SK-N-SH (cell line): Measurements from ENCODE around the gene LAMB1. TPM values are rescaled to one million over a fixed set of nuclear protein-coding genes. Genes with fewer than 3 reads are reported as not detected.

Experiments used
- CTCF ChIA-PET: fragments of 300-600, 350-600 bp; formaldehyde crosslinking; extraction: SDS; loops from one replicate; lab custom pipeline; 2021; lab: Yijun Ruan, JAX
- POLR2A ChIA-PET: fragments of 350-600 bp; sonication (Branson Sonifier 250); formaldehyde crosslinking; extraction: SDS; loops from one replicate; lab custom pipeline; 2020; ENCODE audit warnings: antibody characterized with exemption, inconsistent platforms; lab: Yijun Ruan, JAX
- DNase-seq: peaks from one replicate; pipeline ENCODE4 v3.0.0; 2012
- H2AFZ ChIP-seq: fragments of 200-600 bp; sonication (generic); 2 replicates; pipeline ENCODE4 v1.8.1; 2016; ENCODE audit warnings: antibody characterized with exemption, mild to moderate bottlenecking, low read depth
- H3F3A ChIP-seq: fragments of 200-600 bp; sonication (generic); replicated peaks from 2 replicates; pipeline ENCODE3; 2016; ENCODE audit warnings: antibody characterized with exemption, mild to moderate bottlenecking; ENCODE audit not compliant: insufficient read depth
- H3K27ac ChIP-seq, 2 experiments: fragments of 200-500 bp in 1 of 2; fragments of 200-600 bp in 1 of 2; sonication (Bioruptor generic) in 1 of 2; sonication (generic), shearing (Covaris generic) in 1 of 2; 2 replicates each; pipeline versions ENCODE4 v1.5.1 to v1.6.1; 2014 to 2016; ENCODE audit warnings: low read depth in 2 of 2, inconsistent platforms in 1 of 2, low read length in 1 of 2, mild to moderate bottlenecking in 1 of 2, mixed read lengths in 1 of 2
- H3K27me3 ChIP-seq: fragments of 200-600 bp; sonication (generic), shearing (Covaris generic); 2 replicates; pipeline ENCODE4 v1.6.1; 2016; ENCODE audit warnings: mixed run types; ENCODE audit not compliant: insufficient read depth
- H3K36me3 ChIP-seq, 2 experiments: fragments of 200-500 bp in 1 of 2; fragments of 200-600 bp in 1 of 2; sonication (Bioruptor generic) in 1 of 2; sonication (generic) in 1 of 2; replicated peaks in 1 of 2; 2 replicates each; pipeline versions ENCODE3 to v1.5.1; 2014 to 2016; ENCODE audit warnings: low read length in 1 of 2, mild to moderate bottlenecking in 1 of 2; ENCODE audit not compliant: insufficient read depth in 2 of 2, control insufficient read depth in 1 of 2
- H3K4me1 ChIP-seq, 2 experiments: fragments of 200-500 bp in 1 of 2; fragments of 200-600 bp in 1 of 2; sonication (Bioruptor generic) in 1 of 2; sonication (generic), shearing (Covaris generic) in 1 of 2; 2 replicates each; pipeline versions ENCODE4 v1.5.1 to v1.6.1; 2014 to 2016; ENCODE audit warnings: low read depth in 1 of 2, low read length in 1 of 2, mixed run types in 1 of 2; ENCODE audit not compliant: insufficient read depth in 2 of 2, control insufficient read depth in 1 of 2
- H3K4me2 ChIP-seq: fragments of 200-600 bp; sonication (generic), shearing (Covaris generic); 2 replicates; pipeline ENCODE4 v1.6.1; 2017; ENCODE audit warnings: mixed run types
- H3K4me3 ChIP-seq, 2 experiments: fragments of 200-500 bp in 1 of 2; fragments of 200-600 bp in 1 of 2; sonication (Bioruptor generic) in 1 of 2; sonication (generic), shearing (Covaris generic) in 1 of 2; 2 replicates each; pipeline versions ENCODE4 v1.5.1 to v1.8.1; 2014 to 2016; ENCODE audit warnings: low read depth in 2 of 2, inconsistent platforms in 1 of 2, low read length in 1 of 2, mild to moderate bottlenecking in 1 of 2, mixed read lengths in 1 of 2, moderate library complexity in 1 of 2
- H3K79me2 ChIP-seq: fragments of 200-600 bp; sonication (generic); 2 replicates; pipeline ENCODE4 v1.8.1; 2017; ENCODE audit warnings: mild to moderate bottlenecking; ENCODE audit not compliant: insufficient read depth
- H3K9ac ChIP-seq: fragments of 200-600 bp; sonication (generic); 2 replicates; pipeline ENCODE4 v1.6.1; 2017; ENCODE audit warnings: mixed run types
- H3K9me2 ChIP-seq: fragments of 200-600 bp; sonication (generic); 2 replicates; pipeline ENCODE4 v1.6.1; 2017; ENCODE audit warnings: mixed run types
- H3K9me3 ChIP-seq: fragments of 200-600 bp; sonication (generic); 2 replicates; pipeline ENCODE4 v1.6.1; 2017; ENCODE audit warnings: mixed run types, mild to moderate bottlenecking, moderate library complexity
- H4K20me1 ChIP-seq: fragments of 200-600 bp; sonication (generic); 2 replicates; pipeline ENCODE4 v1.6.1; 2017; ENCODE audit warnings: mild to moderate bottlenecking, mixed run types; ENCODE audit not compliant: insufficient read depth
- CHD2 ChIP-seq: fragments of 150-350 bp; IDR thresholded peaks from 2 replicates; pipeline ENCODE4 v1.6.1; 2018; ENCODE audit warnings: low read length; ENCODE audit not compliant: partially characterized antibody
- ELF1 ChIP-seq: IDR thresholded peaks from 2 replicates; pipeline ENCODE4 v1.4.0; 2012
- EP300 ChIP-seq, 2 experiments: IDR thresholded peaks; 2 replicates each; pipeline versions ENCODE4 v1.4.0 to v1.6.1; 2012; ENCODE audit warnings: borderline replicate concordance in 1 of 2, low read depth in 1 of 2, low read length in 1 of 2
- FOXJ3 ChIP-seq: sonication (generic); formaldehyde crosslinking; IDR thresholded peaks from 2 replicates; pipeline ENCODE4 v1.5.1; 2020; ENCODE audit warnings: mild to moderate bottlenecking, missing genetic modification reagents
- GABPA ChIP-seq: IDR thresholded peaks from 2 replicates; pipeline ENCODE4 v1.4.0; 2012; ENCODE audit warnings: low read depth, mild to moderate bottlenecking
- GATA2 ChIP-seq: sonication (generic); formaldehyde crosslinking; IDR thresholded peaks from 2 replicates; pipeline ENCODE4 v1.5.0; 2020; ENCODE audit warnings: mild to moderate bottlenecking, missing genetic modification reagents
- IRF3 ChIP-seq: fragments of 150-350 bp; IDR thresholded peaks from 2 replicates; pipeline ENCODE4 v1.6.1; 2016; ENCODE audit warnings: mild to moderate bottlenecking, low read depth, low read length
- JUND ChIP-seq: IDR thresholded peaks from 2 replicates; pipeline ENCODE4 v1.4.0; 2012
- NFIC ChIP-seq: IDR thresholded peaks from 2 replicates; pipeline ENCODE4 v1.4.0; 2012; ENCODE audit warnings: borderline replicate concordance
- NRF1 ChIP-seq: IDR thresholded peaks from 2 replicates; pipeline ENCODE4 v1.6.1; 2012; ENCODE audit warnings: low read depth, mild to moderate bottlenecking, low read length
- PBX3 ChIP-seq: IDR thresholded peaks from 2 replicates; pipeline ENCODE4; 2012
- POLR2AphosphoS5 ChIP-seq: IDR thresholded peaks from 2 replicates; pipeline ENCODE4 v1.6.1; 2012; ENCODE audit warnings: low read depth, low read length
- RAD21 ChIP-seq: IDR thresholded peaks from 2 replicates; pipeline ENCODE4 v1.6.1; 2012; ENCODE audit warnings: mild to moderate bottlenecking, low read length
- RCOR1 ChIP-seq: fragments of 150-350 bp; IDR thresholded peaks from 2 replicates; pipeline ENCODE4 v1.6.1; 2017; ENCODE audit warnings: antibody characterized with exemption, low read length
- RFX5 ChIP-seq: IDR thresholded peaks from 2 replicates; pipeline ENCODE4 v1.6.1; 2012; ENCODE audit warnings: mild to moderate bottlenecking, improper control_type of control experiment, low read length
- SIN3A ChIP-seq: IDR thresholded peaks from 2 replicates; pipeline ENCODE4 v1.6.1; 2012; ENCODE audit warnings: low read depth, mild to moderate bottlenecking, low read length, moderate library complexity, borderline replicate concordance
- WGBS: methylation state at CpG from one replicate; pipeline ENCODE4 v1.1.6; 2017; ENCODE audit warnings: low lambda C conversion rate; 5-methylcytosine and 5-hydroxymethylcytosine counted together
- polyA plus RNA-seq, 3 experiments: library from polyadenylated mRNA; depleted of rRNA; stranded (reverse); fragments of >200 nt; gene quantifications; 2 replicates each; pipeline ENCODE4 v1.2.3, GENCODE V29; 2012
- TF ChIP-seq, protein P1 (sequence below): IDR thresholded peaks from 2 replicates; pipeline ENCODE4 v1.6.1; 2012; ENCODE audit warnings: mild to moderate bottlenecking, low read depth, low read length, moderate library complexity
- TF ChIP-seq, protein P2 (sequence below): IDR thresholded peaks from 2 replicates; pipeline ENCODE4 v1.4.0; 2012; ENCODE audit warnings: low read depth, borderline replicate concordance

The LAMB1 gene
- polyA plus RNA-seq, 1 of the 3 experiments (the other 2 are of a cell fraction): 435 TPM

- Histone ChIP-seq H4K20me1 (no peaks in the 10 kb centered on the region), H3K27ac (peak overlapping the region; percentile 94 to 98), H3K4me1 (peaks cover 44 to 60% of the 10 kb centered on the region in 2 experiments), H3K27me3 (no peaks in the 10 kb centered on the region), H2AFZ (no peak overlapping the region), H3K9ac (no peak overlapping the region), H3K4me2 (peak overlapping the region; percentile 49; the same call in 1 of the 2 replicates), H3K9me2 (no peaks in the 10 kb centered on the region), H3K9me3 (no peaks in the 10 kb centered on the region), H3F3A (peaks cover 78% of the 10 kb centered on the region), H3K4me3 (no peak overlapping the region), H3K79me2 (peaks cover 40% of the 10 kb centered on the region), H3K36me3 (peaks cover 91 to 99% of the 10 kb centered on the region in 2 experiments)
- WGBS: 79% methylated on average over 2 of the region's 2 CpGs
- ChIA-PET POLR2A (no interaction called here), CTCF (interaction anchor here (0.6 to 4.5 kb wide), 5 partner anchors 10 to 213 kb away, joined by 3 to 25 read pairs (median 4); partner anchors contain the start of gene LAMB1)
- no peak for DNase-seq
- TF ChIP-seq ELF1 (no peak), POLR2AphosphoS5 (0 out of 2 replicates have a peak, but pooled peaks have one; percentile 7), NFIC (no peak)
These were observed 70.2 kb downstream of the LAMB1 start for GRCh38 chr7:107932805-107933204.

GRCh38 chr7:107931740-107932515 is 71.0 kb downstream of the LAMB1 start:
- Histone ChIP-seq H3K4me1 (peaks cover 37 to 51% of the 10 kb centered on the region in 2 experiments), H3K27me3 (no peaks in the 10 kb centered on the region), H2AFZ (no peak overlapping the region), H3K4me3 (no peak overlapping the region), H3K79me2 (peaks cover 38% of the 10 kb centered on the region), H3K36me3 (peaks cover 91 to 99% of the 10 kb centered on the region in 2 experiments), H3K9me3 (no peaks in the 10 kb centered on the region), H4K20me1 (no peaks in the 10 kb centered on the region), H3K9me2 (no peaks in the 10 kb centered on the region), H3K27ac (peak overlapping the region; percentile 94 to 98), H3F3A (peaks cover 72% of the 10 kb centered on the region), H3K4me2 (peak overlapping the region; percentile 49), H3K9ac (no peak overlapping the region)
- DNase-seq: peak; percentile 55
- CTCF ChIA-PET: interaction anchor here (0.6 to 4.5 kb wide), 8 partner anchors 9 to 214 kb away, joined by 3 to 25 read pairs (median 4); no protein-coding TSS in a partner anchor
- POLR2A ChIA-PET: no interaction called here
- WGBS: 28% methylated on average over 5 of the region's 5 CpGs
- TF ChIP-seq, protein P1, sequence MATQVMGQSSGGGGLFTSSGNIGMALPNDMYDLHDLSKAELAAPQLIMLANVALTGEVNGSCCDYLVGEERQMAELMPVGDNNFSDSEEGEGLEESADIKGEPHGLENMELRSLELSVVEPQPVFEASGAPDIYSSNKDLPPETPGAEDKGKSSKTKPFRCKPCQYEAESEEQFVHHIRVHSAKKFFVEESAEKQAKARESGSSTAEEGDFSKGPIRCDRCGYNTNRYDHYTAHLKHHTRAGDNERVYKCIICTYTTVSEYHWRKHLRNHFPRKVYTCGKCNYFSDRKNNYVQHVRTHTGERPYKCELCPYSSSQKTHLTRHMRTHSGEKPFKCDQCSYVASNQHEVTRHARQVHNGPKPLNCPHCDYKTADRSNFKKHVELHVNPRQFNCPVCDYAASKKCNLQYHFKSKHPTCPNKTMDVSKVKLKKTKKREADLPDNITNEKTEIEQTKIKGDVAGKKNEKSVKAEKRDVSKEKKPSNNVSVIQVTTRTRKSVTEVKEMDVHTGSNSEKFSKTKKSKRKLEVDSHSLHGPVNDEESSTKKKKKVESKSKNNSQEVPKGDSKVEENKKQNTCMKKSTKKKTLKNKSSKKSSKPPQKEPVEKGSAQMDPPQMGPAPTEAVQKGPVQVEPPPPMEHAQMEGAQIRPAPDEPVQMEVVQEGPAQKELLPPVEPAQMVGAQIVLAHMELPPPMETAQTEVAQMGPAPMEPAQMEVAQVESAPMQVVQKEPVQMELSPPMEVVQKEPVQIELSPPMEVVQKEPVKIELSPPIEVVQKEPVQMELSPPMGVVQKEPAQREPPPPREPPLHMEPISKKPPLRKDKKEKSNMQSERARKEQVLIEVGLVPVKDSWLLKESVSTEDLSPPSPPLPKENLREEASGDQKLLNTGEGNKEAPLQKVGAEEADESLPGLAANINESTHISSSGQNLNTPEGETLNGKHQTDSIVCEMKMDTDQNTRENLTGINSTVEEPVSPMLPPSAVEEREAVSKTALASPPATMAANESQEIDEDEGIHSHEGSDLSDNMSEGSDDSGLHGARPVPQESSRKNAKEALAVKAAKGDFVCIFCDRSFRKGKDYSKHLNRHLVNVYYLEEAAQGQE: 0 out of 2 replicates have a peak, but pooled peaks have one; percentile 10
- peak; percentile 86 for TF ChIP-seq NFIC
- peak; percentile 24 for TF ChIP-seq CHD2
- peak; percentile 52; the same call in 1 of the 2 replicates for TF ChIP-seq POLR2AphosphoS5
- TF ChIP-seq, protein P2, sequence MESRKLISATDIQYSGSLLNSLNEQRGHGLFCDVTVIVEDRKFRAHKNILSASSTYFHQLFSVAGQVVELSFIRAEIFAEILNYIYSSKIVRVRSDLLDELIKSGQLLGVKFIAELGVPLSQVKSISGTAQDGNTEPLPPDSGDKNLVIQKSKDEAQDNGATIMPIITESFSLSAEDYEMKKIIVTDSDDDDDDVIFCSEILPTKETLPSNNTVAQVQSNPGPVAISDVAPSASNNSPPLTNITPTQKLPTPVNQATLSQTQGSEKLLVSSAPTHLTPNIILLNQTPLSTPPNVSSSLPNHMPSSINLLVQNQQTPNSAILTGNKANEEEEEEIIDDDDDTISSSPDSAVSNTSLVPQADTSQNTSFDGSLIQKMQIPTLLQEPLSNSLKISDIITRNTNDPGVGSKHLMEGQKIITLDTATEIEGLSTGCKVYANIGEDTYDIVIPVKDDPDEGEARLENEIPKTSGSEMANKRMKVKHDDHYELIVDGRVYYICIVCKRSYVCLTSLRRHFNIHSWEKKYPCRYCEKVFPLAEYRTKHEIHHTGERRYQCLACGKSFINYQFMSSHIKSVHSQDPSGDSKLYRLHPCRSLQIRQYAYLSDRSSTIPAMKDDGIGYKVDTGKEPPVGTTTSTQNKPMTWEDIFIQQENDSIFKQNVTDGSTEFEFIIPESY: no peak; the same call in 1 of the 2 replicates
- TF ChIP-seq GABPA: no peak
- TF ChIP-seq JUND: peak; percentile 35
- TF ChIP-seq FOXJ3 (CRISPR knock-in tag): 0 out of 2 replicates have a peak, but pooled peaks have one; percentile 36
- TF ChIP-seq RCOR1: 0 out of 2 replicates have a peak, but pooled peaks have one; percentile 29
- TF ChIP-seq RAD21: no peak
- no peak for TF ChIP-seq RFX5
- peak in 1 of 2 experiments; percentile 50; a peak in 2 of 4 replicates for TF ChIP-seq EP300 (IDR thresholded peaks at IDR 0.05; ENCODE audit: borderline replicate concordance in 1 of 2, low read depth in 1 of 2, low read length in 1 of 2)
- peak; percentile 24 for TF ChIP-seq GATA2 (CRISPR knock-in tag)
- peak; percentile 62 for TF ChIP-seq PBX3
- no peak for TF ChIP-seq NRF1
- 0 out of 2 replicates have a peak, but pooled peaks have one; percentile 19 for TF ChIP-seq SIN3A
- no peak for TF ChIP-seq IRF3
